GM23338 (cell line): ENCODE measurements around the gene ZBP1.

Source experiments
- CTCF ChIP-seq, 2 experiments: fragments of 200-600 bp in 1 of 2; sonication (generic) in 1 of 2; conservative IDR thresholded peaks; 2 replicates each; pipeline versions ENCODE4 v1.5.1 to v1.6.1; 2016 to 2017; ENCODE audit warnings: antibody characterized with exemption in 2 of 2, low read depth in 2 of 2, mild to moderate bottlenecking in 2 of 2, moderate library complexity in 1 of 2
- POLR2AphosphoS5 ChIP-seq: IDR thresholded peaks from 2 replicates; pipeline ENCODE4 v1.6.1; 2016; ENCODE audit warnings: antibody characterized with exemption, low read depth
- ZNF114 ChIP-seq: fragments of 250-450 bp; sonication (Bioruptor Pico); IDR thresholded peaks from 2 replicates; pipeline ENCODE4 v1.5.0; 2020; ENCODE audit warnings: mild to moderate bottlenecking, moderate library complexity

GRCh38 chr20:57590485-57591288, 29.5 kb downstream of the ZBP1 start:
- TF ChIP-seq ZNF114 (CRISPR knock-in tag), result no peak
- TF ChIP-seq POLR2AphosphoS5, result no peak
- no peak for TF ChIP-seq CTCF (conservative IDR thresholded peaks at IDR 0.05; ENCODE audit: low read depth in 2 of 2)
